Osteoblast (primary cell): Measurements from ENCODE around the gene CTTN. TPM values are rescaled to one million over a fixed set of nuclear protein-coding genes. Genes with fewer than 3 reads are reported as not detected.

Experiments
- DNase-seq: peaks from one replicate; pipeline ENCODE4 v3.0.0; 2011; ENCODE audit warnings: low spot score, mixed read lengths; ENCODE audit not compliant: insufficient read length; ENCODE audit errors: missing footprints
- H2AFZ ChIP-seq: 2 replicates; pipeline ENCODE4 v1.6.0; 2011; ENCODE audit warnings: mild to moderate bottlenecking, low read length
- H3K27ac ChIP-seq: 2 replicates; pipeline ENCODE4 v1.5.1; 2011; ENCODE audit warnings: mild to moderate bottlenecking, low read depth, low read length, moderate library complexity
- H3K27me3 ChIP-seq: 2 replicates; pipeline ENCODE4 v1.6.0; 2012; ENCODE audit warnings: mild to moderate bottlenecking, control low read depth, inconsistent platforms, low read length, moderate library complexity; ENCODE audit not compliant: insufficient read depth
- H3K36me3 ChIP-seq: 2 replicates; pipeline ENCODE4 v1.5.1; 2011; ENCODE audit warnings: mild to moderate bottlenecking, low read length, control low read depth, moderate library complexity; ENCODE audit not compliant: insufficient read depth
- H3K4me1 ChIP-seq: 2 replicates; pipeline ENCODE4 v1.5.1; 2011; ENCODE audit warnings: mild to moderate bottlenecking, low read length, control low read depth, moderate library complexity; ENCODE audit not compliant: insufficient read depth
- H3K4me2 ChIP-seq: 2 replicates; pipeline ENCODE4 v1.6.0; 2011; ENCODE audit warnings: mild to moderate bottlenecking, low read length; ENCODE audit not compliant: insufficient read depth
- H3K4me3 ChIP-seq: fragments of 200-600 bp; sonication (generic); 3 replicates; pipeline ENCODE4 v1.5.1; 2012; ENCODE audit warnings: mild to moderate bottlenecking, low read length, inconsistent platforms; ENCODE audit not compliant: insufficient read depth
- H3K79me2 ChIP-seq: 2 replicates; pipeline ENCODE4 v1.6.0; 2012; ENCODE audit warnings: mild to moderate bottlenecking, low read length, control low read depth, inconsistent platforms; ENCODE audit not compliant: insufficient read depth
- H3K9me3 ChIP-seq: 2 replicates; pipeline ENCODE4 v1.5.1; 2011; ENCODE audit warnings: low read depth, low read length, control low read depth
- H4K20me1 ChIP-seq: 2 replicates; pipeline ENCODE4 v1.6.0; 2012; ENCODE audit warnings: mild to moderate bottlenecking, low read length, control low read depth; ENCODE audit not compliant: insufficient read depth
- total RNA-seq: library from RNA; depleted of rRNA; stranded (reverse); fragments of >200 nt; gene quantifications from 2 replicates; pipeline ENCODE4 v1.2.3, GENCODE V29; 2012
- TF ChIP-seq, protein P1 (sequence below): IDR thresholded peaks from 2 replicates; pipeline ENCODE4 v1.5.1; 2011; ENCODE audit warnings: mild to moderate bottlenecking, low read depth, low read length, moderate library complexity; ENCODE audit errors: extremely low read depth

The CTTN gene
- total RNA-seq, 1 donor, result 429 TPM

DNA sequence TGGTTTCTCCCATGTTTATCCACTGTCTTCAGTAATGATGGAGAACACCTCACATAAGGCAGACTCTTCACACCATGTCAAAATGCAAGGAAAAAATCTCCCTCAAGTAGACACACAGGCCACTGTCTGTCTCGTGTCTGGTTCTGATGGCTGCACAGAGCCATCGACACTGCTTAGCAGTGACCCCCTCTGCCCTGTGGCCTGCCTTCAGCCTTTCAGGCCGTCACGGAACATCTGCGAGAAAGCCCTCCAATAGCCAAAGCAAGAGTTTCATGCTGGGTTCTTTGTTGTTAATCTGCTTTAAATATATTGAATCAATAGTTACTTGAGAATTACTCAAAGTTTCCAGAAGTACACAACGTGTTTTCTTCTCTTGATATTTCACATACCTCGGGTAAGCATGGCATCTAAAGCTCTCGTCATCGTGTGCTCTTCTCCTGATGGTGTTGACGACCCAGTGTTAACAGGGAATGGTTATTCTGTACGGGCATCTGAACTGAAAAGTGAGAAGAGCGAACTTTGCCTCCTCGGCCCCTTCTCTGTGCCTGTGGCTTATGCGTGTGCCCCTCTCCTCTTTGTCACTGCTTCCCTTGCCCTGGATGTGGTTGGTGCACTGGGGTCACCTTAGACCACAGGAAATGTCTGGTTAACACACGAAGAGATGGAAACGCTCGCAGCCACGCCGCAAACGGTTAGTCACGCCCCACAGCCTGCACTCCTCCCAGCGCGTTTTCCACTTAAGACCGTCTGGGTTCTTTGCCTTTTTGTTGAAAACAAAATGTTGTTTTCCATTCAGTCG lies 33.4 kb upstream of the CTTN start:
- H3K4me1 ChIP-seq, result peaks cover 4% of the 10 kb centered on the region

DNA sequence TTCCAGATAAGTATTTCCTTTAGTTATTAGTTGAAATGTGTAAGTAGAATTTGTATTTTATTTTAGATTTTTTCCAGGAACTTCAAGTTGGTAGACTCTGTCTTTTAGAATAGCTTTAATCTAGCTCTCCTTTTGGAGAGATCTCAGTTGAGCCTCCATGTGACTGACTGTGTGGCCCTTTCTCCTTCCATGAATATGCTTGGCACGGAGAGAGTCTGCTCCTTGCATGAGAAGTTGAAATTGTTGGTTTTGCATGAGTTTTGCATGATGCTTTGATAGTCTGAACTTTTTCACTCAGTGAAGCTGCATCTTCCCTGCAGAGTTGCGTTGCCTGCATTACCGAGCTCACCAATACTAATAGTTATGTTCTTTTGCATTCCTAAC lies 32.8 kb upstream of the CTTN start:
- Histone ChIP-seq H4K20me1 (peaks cover 3% of the 10 kb centered on the region), H3K9me3 (no peaks in the 10 kb centered on the region), H3K4me2 (no peak overlapping the region), H2AFZ (no peak overlapping the region), H3K27ac (no peak overlapping the region), H3K4me3 (no peak overlapping the region), H3K4me1 (peaks cover 4% of the 10 kb centered on the region), H3K36me3 (peaks cover 41% of the 10 kb centered on the region), H3K79me2 (peaks cover 9% of the 10 kb centered on the region), H3K27me3 (no peaks in the 10 kb centered on the region)
- TF ChIP-seq, protein P1, sequence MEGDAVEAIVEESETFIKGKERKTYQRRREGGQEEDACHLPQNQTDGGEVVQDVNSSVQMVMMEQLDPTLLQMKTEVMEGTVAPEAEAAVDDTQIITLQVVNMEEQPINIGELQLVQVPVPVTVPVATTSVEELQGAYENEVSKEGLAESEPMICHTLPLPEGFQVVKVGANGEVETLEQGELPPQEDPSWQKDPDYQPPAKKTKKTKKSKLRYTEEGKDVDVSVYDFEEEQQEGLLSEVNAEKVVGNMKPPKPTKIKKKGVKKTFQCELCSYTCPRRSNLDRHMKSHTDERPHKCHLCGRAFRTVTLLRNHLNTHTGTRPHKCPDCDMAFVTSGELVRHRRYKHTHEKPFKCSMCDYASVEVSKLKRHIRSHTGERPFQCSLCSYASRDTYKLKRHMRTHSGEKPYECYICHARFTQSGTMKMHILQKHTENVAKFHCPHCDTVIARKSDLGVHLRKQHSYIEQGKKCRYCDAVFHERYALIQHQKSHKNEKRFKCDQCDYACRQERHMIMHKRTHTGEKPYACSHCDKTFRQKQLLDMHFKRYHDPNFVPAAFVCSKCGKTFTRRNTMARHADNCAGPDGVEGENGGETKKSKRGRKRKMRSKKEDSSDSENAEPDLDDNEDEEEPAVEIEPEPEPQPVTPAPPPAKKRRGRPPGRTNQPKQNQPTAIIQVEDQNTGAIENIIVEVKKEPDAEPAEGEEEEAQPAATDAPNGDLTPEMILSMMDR, result no peak
- no peak for DNase-seq

More for the DNA sequence above, 33.4 kb upstream of the CTTN start:
- no peak for DNase-seq
- peaks cover 5% of the 10 kb centered on the region for H3K79me2 ChIP-seq
- no peak overlapping the region for H3K4me3 ChIP-seq
- H3K36me3 ChIP-seq, result peaks cover 47% of the 10 kb centered on the region
- H4K20me1 ChIP-seq, result peaks cover 8% of the 10 kb centered on the region
- H3K4me2 ChIP-seq, result no peak overlapping the region
- H2AFZ ChIP-seq, result no peak overlapping the region
- H3K9me3 ChIP-seq, result no peaks in the 10 kb centered on the region
- no peak overlapping the region for H3K27ac ChIP-seq
- TF ChIP-seq, protein P1, result no peak
- no peaks in the 10 kb centered on the region for H3K27me3 ChIP-seq

DNA sequence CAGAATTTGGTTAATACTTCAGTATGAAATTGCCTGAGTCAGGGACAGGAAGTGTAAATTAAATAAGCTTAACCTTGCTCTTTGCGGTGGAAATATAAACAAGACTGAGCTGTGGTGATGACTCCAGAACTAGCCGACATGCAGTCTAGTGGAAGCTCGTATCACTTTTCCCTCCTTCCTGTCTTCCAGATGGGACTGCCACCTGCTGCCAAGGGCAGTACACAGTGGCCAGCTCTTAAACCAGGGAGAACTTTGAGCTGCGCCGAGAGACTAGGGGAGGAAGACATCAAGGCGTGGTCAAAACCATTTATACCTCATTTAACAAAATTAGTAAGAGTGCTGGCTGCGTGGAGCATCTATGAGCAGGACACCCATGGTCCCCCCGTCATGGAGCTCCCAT lies 31.3 kb upstream of the CTTN start:
- DNase-seq, result no peak
- Histone ChIP-seq H3K79me2 (peaks cover 13% of the 10 kb centered on the region), H3K27me3 (no peaks in the 10 kb centered on the region), H3K9me3 (no peaks in the 10 kb centered on the region), H3K36me3 (peaks cover 33% of the 10 kb centered on the region), H3K4me2 (no peak overlapping the region), H2AFZ (no peak overlapping the region), H3K27ac (no peak overlapping the region), H3K4me1 (peaks cover 4% of the 10 kb centered on the region), H3K4me3 (no peak overlapping the region), H4K20me1 (peaks cover 12% of the 10 kb centered on the region)
- TF ChIP-seq, protein P1, result no peak

DNA sequence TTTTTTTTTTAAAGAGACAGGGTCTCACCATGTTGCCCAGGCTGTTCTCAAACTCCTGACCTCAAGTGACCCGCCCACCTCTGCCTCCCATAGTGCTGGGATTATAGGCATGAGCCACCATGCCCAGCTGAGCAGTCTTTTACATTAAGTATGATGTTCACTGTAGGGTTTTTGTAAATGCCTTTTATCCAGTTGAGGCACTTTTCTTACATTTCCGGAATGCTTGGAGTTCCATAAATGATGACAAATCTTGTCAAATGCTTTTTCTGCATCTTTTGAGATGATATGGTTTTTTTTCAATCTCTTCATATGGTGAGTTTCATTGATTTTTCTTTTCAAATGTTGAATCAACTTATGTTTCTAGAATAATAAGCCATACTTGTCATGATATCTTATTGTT lies 29.4 kb upstream of the CTTN start:
- H3K27me3 ChIP-seq, result no peaks in the 10 kb centered on the region
- no peak for DNase-seq
- H2AFZ ChIP-seq, result no peak overlapping the region
- H4K20me1 ChIP-seq, result peaks cover 10% of the 10 kb centered on the region
- no peak overlapping the region for H3K27ac ChIP-seq
- H3K36me3 ChIP-seq, result peaks cover 33% of the 10 kb centered on the region
- H3K4me3 ChIP-seq, result no peak overlapping the region
- peaks cover 13% of the 10 kb centered on the region for H3K79me2 ChIP-seq
- TF ChIP-seq, protein P1, result no peak
- H3K9me3 ChIP-seq, result no peaks in the 10 kb centered on the region
- H3K4me1 ChIP-seq, result peaks cover 4% of the 10 kb centered on the region
- H3K4me2 ChIP-seq, result no peak overlapping the region
